Measurements from ENCODE around the gene TMEM129.

Gene TMEM129

GRCh38 chr4:1748465-1748995 is 27.4 kb upstream of the TMEM129 start:
- TF ChIP-seq ZNF565 (CRISPR knock-in tag; conservative IDR thresholded peaks at IDR 0.05; ENCODE audit: low read depth): no peak
- TF ChIP-seq ZFP3 (CRISPR knock-in tag; IDR thresholded peaks at IDR 0.05): peak; percentile 90
- ATAC-seq: peak; percentile 72

- TF ChIP-seq ZFP30 (CRISPR knock-in tag; IDR thresholded peaks at IDR 0.05): no peak
- TF ChIP-seq ZNF8 (CRISPR knock-in tag; IDR thresholded peaks at IDR 0.05): no peak
- TF ChIP-seq GLIS3 (CRISPR knock-in tag; IDR thresholded peaks at IDR 0.05): no peak
- no peak for TF ChIP-seq TOX (CRISPR knock-in tag; IDR thresholded peaks at IDR 0.05; ENCODE audit: borderline replicate concordance)
- TF ChIP-seq TSHZ2 (CRISPR knock-in tag; IDR thresholded peaks at IDR 0.05): no peak
- TF ChIP-seq PATZ1 (CRISPR knock-in tag; IDR thresholded peaks at IDR 0.05; ENCODE audit: borderline replicate concordance): no peak
- TF ChIP-seq BACH2 (CRISPR knock-in tag; IDR thresholded peaks at IDR 0.05; ENCODE audit: borderline replicate concordance): no peak
- TF ChIP-seq CSDC2 (CRISPR knock-in tag; IDR thresholded peaks at IDR 0.05): no peak
- TF ChIP-seq ARNTL (CRISPR knock-in tag; IDR thresholded peaks at IDR 0.05; ENCODE audit: borderline replicate concordance, low read depth): no peak
- TF ChIP-seq TCF4 (CRISPR knock-in tag; IDR thresholded peaks at IDR 0.05; ENCODE audit: borderline replicate concordance): no peak
- no peak for TF ChIP-seq RARB (CRISPR knock-in tag; IDR thresholded peaks at IDR 0.05)
- no peak for TF ChIP-seq SNAI2 (CRISPR knock-in tag; IDR thresholded peaks at IDR 0.05)
- TF ChIP-seq CSRNP3 (CRISPR knock-in tag; IDR thresholded peaks at IDR 0.05): no peak
- TF ChIP-seq PPARA (CRISPR knock-in tag; IDR thresholded peaks at IDR 0.05; ENCODE audit: borderline replicate concordance): no peak
- no peak for TF ChIP-seq ISL1 (CRISPR knock-in tag; IDR thresholded peaks at IDR 0.05)
- no peak for TF ChIP-seq CREB5 (CRISPR knock-in tag; IDR thresholded peaks at IDR 0.05; ENCODE audit: low read depth)
- TF ChIP-seq ESRRG (CRISPR knock-in tag; IDR thresholded peaks at IDR 0.05): no peak
- no peak for TF ChIP-seq ZC3H10 (CRISPR knock-in tag; IDR thresholded peaks at IDR 0.05)
- TF ChIP-seq POU6F1 (CRISPR knock-in tag; IDR thresholded peaks at IDR 0.05; ENCODE audit: borderline replicate concordance, low read depth): no peak
- ATAC-seq: no peak
These were observed 26.5 kb upstream of the TMEM129 start for GRCh38 chr4:1747603-1747967.

GRCh38 chr4:1746919-1747602 is 25.9 kb upstream of the TMEM129 start:
- TF ChIP-seq PATZ1 (CRISPR knock-in tag; IDR thresholded peaks at IDR 0.05; ENCODE audit: borderline replicate concordance): no peak
- no peak for TF ChIP-seq ZC3H10 (CRISPR knock-in tag; IDR thresholded peaks at IDR 0.05)

More at GRCh38 chr4:1746919-1747602, 25.9 kb upstream of the TMEM129 start:
- peak; percentile 1; the same call in 1 of the 3 replicates for ATAC-seq

Data from SK-N-SH treated with all-trans-retinoic acid at 6 μM for 48 hours (cell line).